ENCODE measurements around the gene TERT.
"Not testable (repeated sequence)": the region's sequence is repeated elsewhere in the genome, so short reads cannot be mapped to it uniquely, and the experiment has no call there.

Gene TERT

GRCh38 chr5:1294206-1294834, 548 bp downstream of the TERT start:
- no peak for DNase-seq (ENCODE audit: low read depth in 2 of 2)

- DNase-seq (ENCODE audit: low read depth in 2 of 2): no peak
Observed at GRCh38 chr5:1293416-1294205, 1.3 kb downstream of the TERT start.

GRCh38 chr5:1292846-1293415, 1.9 kb downstream of the TERT start:
- DNase-seq (ENCODE audit: low read depth in 2 of 2): no peak

- DNase-seq (ENCODE audit: low read depth in 2 of 2): no peak
Observed at GRCh38 chr5:1292139-1292538, 2.7 kb downstream of the TERT start.

- no peak for DNase-seq (ENCODE audit: low read depth in 2 of 2)
Observed at GRCh38 chr5:1291611-1292080, 3.2 kb downstream of the TERT start.

GRCh38 chr5:1290956-1291355, 3.9 kb downstream of the TERT start:
- not testable (repeated sequence) for DNase-seq (ENCODE audit: low read depth in 2 of 2)

- not testable (repeated sequence) for DNase-seq (ENCODE audit: low read depth in 2 of 2)
Observed at GRCh38 chr5:1289559-1289958, 5.3 kb downstream of the TERT start.

GRCh38 chr5:1288439-1289335, 6.2 kb downstream of the TERT start:
- no peak for DNase-seq (ENCODE audit: low read depth in 2 of 2)

- DNase-seq (ENCODE audit: low read depth in 2 of 2): no peak
Observed at GRCh38 chr5:1285883-1286291, 9.0 kb downstream of the TERT start.

- no peak for DNase-seq (ENCODE audit: low read depth in 2 of 2)
Observed at GRCh38 chr5:1285141-1285540, 9.7 kb downstream of the TERT start.

GRCh38 chr5:1284336-1284970, 10.4 kb downstream of the TERT start:
- DNase-seq (ENCODE audit: low read depth in 2 of 2): not testable (repeated sequence)

GRCh38 chr5:1283729-1284041, 11.2 kb downstream of the TERT start:
- DNase-seq (ENCODE audit: low read depth in 2 of 2): not testable (repeated sequence)

GRCh38 chr5:1282993-1283728, 11.7 kb downstream of the TERT start:
- DNase-seq (ENCODE audit: low read depth in 2 of 2): not testable (repeated sequence)

- no peak for DNase-seq (ENCODE audit: low read depth in 2 of 2)
Observed at GRCh38 chr5:1282131-1282992, 12.5 kb downstream of the TERT start.

GRCh38 chr5:1281038-1281882, 13.6 kb downstream of the TERT start:
- DNase-seq (ENCODE audit: low read depth in 2 of 2): no peak

GRCh38 chr5:1280177-1281037, 14.5 kb downstream of the TERT start:
- no peak for DNase-seq (ENCODE audit: low read depth in 2 of 2)

- DNase-seq (ENCODE audit: low read depth in 2 of 2): no peak
Observed at GRCh38 chr5:1279443-1280151, 15.3 kb downstream of the TERT start.
